8988T (cell line): ENCODE data around the gene DNAH6.

Experiments used
- DNase-seq: peaks from one replicate; pipeline ENCODE4 v3.0.0; 2011

The DNAH6 gene

DNA sequence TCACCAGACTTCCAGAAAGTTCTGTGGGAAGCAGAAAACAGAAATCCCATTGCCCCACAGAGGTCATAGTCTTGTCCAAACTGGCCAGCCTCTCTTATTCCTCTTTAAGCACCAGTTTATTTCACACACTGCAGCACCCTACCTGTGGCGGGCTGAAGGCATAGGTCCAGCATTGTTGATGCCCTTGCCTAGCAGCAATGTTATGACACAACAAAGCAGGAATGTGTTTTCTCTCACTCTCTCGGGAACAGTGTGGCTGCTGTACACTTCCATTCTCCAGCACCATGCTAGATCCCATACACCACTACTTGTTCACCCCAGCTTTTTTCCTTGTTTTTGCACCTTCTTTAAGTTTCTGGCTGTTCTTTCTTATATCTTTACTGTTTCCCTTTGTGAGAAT, 181.6 kb downstream of the DNAH6 start:
- DNase-seq, result no peak

GRCh38 chr2:84700006-84700405, 183.7 kb downstream of the DNAH6 start:
- no peak for DNase-seq

DNA sequence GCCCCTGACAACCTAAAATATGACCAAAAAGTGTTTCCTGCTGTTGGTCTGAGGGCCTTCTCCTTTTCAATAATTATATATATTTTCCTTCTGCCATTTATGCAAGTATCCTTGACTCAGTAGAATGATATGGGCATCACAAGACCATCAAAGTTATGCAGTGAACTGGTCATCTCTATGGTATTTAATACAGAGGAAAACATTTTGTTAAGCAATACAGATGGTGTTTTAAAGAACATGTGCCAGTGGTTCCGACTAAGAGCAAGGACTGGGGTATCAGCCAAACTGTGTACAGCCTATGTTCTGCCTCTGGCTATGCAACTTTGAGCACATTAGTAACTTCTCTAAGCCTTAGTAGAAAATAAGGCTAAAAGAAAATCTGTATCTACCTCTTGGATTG, 185.6 kb downstream of the DNAH6 start:
- DNase-seq, result no peak

GRCh38 chr2:84702941-84703340, 186.6 kb downstream of the DNAH6 start:
- no peak for DNase-seq

- no peak for DNase-seq
These were observed 187.5 kb downstream of the DNAH6 start for GRCh38 chr2:84703831-84704230.

DNA sequence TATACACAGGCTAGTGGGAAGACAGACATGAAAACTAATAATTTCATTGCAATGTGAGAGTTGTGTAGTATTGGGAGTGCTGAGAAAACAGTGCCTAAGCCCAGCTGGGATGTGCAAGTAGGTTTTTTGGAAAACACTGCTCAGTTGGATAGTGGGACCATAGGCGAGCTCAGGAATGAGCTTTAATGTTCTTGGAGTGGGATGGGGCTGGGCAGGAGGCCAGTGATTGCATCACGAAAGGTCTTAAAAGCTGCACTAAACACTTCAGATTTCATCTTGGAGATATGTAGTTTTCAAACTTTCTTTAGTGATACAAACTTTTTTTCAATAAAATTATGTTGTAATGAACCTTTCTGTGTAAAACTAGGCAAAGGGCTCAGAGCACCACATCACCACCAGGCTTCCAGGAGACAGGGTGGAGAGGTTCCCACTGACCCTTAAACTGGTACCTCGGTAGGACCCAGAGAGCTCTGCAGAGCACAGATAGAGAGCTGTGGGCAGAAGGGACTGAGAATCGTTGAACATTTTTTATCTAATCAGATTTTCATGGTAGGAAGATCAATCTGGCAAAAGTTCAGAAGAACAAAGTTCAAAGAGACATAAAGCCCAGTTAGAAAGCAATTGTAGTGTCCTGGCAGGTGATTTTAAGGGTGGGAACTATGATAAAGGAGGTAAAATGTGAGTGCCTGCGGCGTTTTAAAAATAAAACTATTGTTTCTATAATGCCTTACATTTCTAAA, 188.4 kb downstream of the DNAH6 start:
- DNase-seq, result no peak

DNA sequence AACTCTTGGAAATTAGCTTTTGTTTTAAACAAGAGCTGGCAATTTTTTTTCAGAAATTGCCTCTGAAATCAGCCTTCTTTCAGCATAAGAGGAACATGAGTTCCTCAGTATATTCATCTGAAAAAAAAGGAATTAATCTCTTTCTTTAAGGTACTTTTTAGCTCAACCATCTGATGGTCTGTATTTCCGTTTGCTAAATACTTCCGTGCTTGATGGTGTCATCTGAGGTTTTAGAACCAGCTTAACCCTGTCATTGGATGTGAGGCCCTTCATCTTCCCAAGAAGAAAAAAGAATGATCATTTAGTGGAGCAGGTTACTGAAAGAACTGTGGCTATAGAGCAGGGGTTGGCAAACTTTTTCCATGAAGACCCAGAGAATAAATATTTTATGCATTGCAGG, 189.6 kb downstream of the DNAH6 start:
- no peak for DNase-seq

DNA sequence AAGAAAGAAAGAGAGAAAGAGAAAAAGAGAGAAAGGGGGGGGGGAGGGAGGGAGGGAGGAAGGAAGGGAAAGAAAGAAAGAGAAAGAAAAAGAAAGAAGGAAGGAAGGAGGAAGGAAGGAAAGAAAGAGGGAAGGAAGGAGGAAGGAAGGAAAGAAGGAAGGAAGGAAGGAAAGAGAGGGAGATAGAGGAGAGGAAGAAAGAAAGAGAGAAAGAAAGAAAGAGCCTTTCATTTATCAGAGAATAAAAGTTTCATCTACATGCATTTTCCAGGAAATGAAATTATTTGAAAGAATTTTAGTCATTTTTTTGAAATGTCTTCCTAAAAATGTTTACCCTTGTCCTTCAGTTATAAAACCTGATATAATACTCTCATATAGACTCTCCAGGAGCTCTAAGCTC, 192.1 kb downstream of the DNAH6 start:
- DNase-seq, result no peak

GRCh38 chr2:84711651-84712050, 195.4 kb downstream of the DNAH6 start:
- DNase-seq, result no peak

- DNase-seq, result no peak
These were observed 197.1 kb downstream of the DNAH6 start for GRCh38 chr2:84713441-84713840.

DNA sequence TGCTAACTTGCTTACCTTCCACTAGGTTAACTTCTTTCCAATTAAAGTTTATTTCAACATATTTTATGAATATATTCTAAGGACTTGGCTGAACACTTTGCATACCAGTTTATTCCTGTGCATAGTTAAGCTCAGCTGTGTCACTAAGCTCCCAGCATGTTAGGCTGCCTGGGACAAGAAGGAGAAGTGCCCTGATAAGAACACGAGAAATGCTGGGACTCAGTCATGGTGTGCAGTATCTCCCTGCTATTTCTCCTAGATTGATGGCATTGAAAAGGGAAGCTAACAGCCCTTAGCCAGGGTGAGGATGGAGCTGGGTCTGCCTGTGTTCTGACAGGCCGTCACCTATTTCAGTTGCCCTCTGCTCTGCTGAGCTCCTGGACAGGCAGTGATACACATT, 200.3 kb downstream of the DNAH6 start:
- DNase-seq, result no peak

- DNase-seq, result no peak
These were observed 201.0 kb downstream of the DNAH6 start for GRCh38 chr2:84717302-84717701.

DNA sequence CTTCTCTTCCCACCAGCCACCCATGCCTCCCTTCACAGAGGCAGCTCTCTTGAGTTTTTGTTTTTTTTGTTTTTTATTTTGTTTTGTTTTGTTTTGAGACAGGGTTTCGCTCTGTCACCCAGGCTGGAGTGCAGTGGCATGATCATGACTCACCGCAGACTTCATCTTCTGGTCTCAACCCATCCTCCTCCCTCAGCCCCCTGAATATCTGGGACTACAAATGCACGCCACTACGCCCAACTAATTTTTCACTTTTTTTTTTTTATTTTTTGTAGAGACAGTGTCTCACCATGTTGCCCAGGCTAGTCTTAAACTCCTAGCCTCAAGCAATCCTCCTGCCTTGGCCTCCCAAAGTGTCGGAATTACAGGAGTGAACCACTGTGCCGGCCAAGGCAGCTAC, 203.1 kb downstream of the DNAH6 start:
- DNase-seq, result no peak

- no peak for DNase-seq
These were observed 207.5 kb downstream of the DNAH6 start for GRCh38 chr2:84723831-84724230.

DNA sequence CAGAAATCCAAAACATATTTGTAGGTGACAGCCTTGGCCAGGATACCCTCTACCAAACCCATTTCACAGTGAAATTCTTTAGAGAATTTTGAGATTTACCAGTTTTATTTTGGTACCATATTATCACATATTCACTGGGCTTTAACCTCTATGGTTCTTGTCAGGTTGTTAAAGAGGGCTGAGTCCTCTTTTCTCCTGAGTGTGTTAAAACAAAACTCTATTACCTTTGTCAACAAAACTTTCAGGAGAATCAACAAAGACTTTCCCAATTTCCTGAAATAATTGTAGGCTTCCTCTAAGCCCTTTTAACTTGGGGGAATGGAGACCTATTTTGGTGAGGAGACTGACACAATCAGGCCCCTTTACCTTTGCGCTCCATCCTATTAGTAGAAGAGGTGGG, 209.4 kb downstream of the DNAH6 start:
- no peak for DNase-seq

- no peak for DNase-seq
These were observed 211.0 kb downstream of the DNAH6 start for GRCh38 chr2:84727315-84727714.

DNA sequence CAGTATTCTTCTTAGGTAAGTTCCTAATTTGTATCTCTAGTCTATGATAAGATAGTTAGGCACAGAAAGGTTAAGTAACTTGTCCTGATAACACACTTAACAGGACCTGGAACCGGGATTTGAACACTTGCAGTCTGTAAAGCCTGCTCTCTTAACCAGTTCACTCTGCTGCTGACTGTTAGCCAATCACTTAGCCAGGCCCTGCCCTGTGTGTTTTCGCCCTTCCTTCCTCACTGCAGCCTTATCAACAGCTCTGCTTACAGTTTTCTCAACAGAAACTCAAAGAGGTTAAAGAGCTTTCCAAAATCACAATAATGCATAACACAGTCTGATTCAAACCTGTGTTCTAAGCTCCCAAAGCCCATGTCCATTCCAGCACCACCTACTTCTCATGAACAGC, 212.9 kb downstream of the DNAH6 start:
- no peak for DNase-seq

GRCh38 chr2:84731185-84731584, 214.9 kb downstream of the DNAH6 start:
- no peak for DNase-seq

- no peak for DNase-seq
These were observed 216.8 kb downstream of the DNAH6 start for GRCh38 chr2:84732897-84733778.

DNA sequence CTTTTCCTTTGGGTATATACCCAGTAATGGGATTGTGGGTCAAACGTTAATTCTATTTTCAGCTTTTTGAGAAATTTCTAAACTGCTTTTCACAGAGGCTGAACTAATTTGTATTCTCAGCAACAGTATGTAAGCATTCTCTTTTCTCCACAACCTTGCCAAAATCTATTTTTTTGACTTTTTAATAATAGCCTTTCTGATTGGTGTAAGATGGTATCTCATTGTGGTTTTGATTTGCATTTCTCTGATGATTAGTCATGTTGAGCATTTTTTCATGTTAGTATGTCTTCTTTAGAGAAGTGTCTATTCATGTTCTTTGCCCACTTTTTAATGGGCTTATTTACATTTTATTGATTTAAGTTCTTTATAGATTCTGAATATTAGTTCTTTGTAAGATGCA, 219.1 kb downstream of the DNAH6 start:
- DNase-seq, result no peak

GRCh38 chr2:84741182-84741822, 225.0 kb downstream of the DNAH6 start:
- DNase-seq, result no peak

DNA sequence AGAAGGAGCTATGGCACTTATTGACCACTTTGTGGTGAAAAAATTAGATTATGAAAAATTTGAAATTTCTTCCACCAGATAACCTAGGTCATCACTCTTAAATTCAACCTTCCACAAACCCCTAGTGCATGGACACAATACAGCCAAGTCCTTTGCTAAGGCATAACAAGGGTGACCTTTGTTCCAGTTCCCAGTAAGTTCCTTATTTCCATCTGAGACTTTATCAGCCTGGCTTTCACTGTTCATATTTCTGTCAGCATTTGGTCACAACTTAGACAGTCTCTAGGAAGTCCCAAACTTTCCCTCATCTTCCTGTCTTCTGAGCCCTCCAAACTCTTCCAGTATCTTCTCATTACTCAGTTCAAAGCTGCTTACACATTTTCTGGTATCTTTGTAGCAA, 232.0 kb downstream of the DNAH6 start:
- DNase-seq, result no peak

- DNase-seq, result no peak
These were observed 233.1 kb downstream of the DNAH6 start for GRCh38 chr2:84749442-84749841.

DNA sequence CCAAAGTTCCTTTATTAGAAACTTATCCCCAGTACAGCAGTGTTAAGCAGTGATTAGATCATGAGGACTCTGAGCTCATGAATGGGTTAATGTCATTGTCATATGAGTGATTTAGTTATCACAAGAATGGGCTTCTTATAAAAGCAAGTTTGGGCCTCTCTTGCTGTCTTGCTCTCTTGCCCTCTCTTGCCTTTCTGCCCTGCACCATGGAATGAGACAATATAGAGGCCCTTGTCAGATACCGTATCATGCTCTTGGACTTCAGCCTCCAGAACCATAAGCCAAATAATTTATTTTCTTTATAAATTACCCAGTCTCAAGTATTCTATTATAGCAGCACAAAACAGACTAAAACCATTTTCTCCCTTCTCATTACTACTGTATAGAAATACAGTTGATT, 238.8 kb downstream of the DNAH6 start:
- no peak for DNase-seq
